Esophagus muscularis mucosa (tissue), 3 donors: ENCODE measurements around the gene RFX3.

Experiments
- POLR2AphosphoS5 ChIP-seq, 2 donors: sonication (generic); formaldehyde crosslinking; IDR thresholded peaks; one replicate each; pipeline ENCODE4 v1.6.1; 2017; ENCODE audit warnings: antibody characterized with exemption in 2 of 2
- TF ChIP-seq, protein P1 (sequence below), 3 experiments: fragments of 200-600 bp in 2 of 3; fragments of 450-650 bp in 1 of 3; sonication (generic) in 2 of 3; IDR thresholded peaks; one replicate each; pipeline ENCODE4 v1.5.1; 2017 to 2019; ENCODE audit warnings: antibody characterized with exemption in 3 of 3, mild to moderate bottlenecking in 2 of 3, moderate library complexity in 1 of 3

DNA sequence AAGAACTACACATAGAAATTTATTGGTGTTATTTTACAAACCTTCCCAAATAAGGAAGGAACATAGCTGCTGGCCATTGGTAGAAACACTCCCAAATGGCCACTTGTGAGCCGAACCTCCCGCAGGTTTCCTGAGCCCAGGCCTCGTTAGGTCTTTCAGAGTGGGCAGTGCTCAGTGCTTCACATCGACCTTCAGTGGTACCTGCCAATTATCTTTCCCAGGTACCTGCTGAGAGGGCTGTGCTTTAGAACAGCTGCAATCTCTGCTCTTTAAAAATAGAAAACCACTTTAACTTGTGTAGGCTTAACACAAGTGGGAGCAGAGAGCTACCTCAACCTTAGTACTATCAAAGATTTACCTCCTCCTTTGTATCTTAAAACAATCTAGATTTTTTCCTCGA, 334.1 kb downstream of the RFX3 start:
- TF ChIP-seq, protein P1, sequence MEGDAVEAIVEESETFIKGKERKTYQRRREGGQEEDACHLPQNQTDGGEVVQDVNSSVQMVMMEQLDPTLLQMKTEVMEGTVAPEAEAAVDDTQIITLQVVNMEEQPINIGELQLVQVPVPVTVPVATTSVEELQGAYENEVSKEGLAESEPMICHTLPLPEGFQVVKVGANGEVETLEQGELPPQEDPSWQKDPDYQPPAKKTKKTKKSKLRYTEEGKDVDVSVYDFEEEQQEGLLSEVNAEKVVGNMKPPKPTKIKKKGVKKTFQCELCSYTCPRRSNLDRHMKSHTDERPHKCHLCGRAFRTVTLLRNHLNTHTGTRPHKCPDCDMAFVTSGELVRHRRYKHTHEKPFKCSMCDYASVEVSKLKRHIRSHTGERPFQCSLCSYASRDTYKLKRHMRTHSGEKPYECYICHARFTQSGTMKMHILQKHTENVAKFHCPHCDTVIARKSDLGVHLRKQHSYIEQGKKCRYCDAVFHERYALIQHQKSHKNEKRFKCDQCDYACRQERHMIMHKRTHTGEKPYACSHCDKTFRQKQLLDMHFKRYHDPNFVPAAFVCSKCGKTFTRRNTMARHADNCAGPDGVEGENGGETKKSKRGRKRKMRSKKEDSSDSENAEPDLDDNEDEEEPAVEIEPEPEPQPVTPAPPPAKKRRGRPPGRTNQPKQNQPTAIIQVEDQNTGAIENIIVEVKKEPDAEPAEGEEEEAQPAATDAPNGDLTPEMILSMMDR (IDR thresholded peaks at IDR 0.05), result no peak
- no peak for TF ChIP-seq POLR2AphosphoS5 (IDR thresholded peaks at IDR 0.05)
